ENCODE results near the gene TBX4.
A peak's percentile ranks its signal among the peaks of the same experiment; 100 is the strongest.

Gene TBX4

GRCh38 chr17:61455324-61456060 lies 3.3 kb downstream of the TBX4 start:
- no peak for DNase-seq

- DNase-seq = no peak
Observed at GRCh38 chr17:61456061-61456681, 3.9 kb downstream of the TBX4 start.

- DNase-seq = peak; percentile 13
Observed at GRCh38 chr17:61456688-61457225, 4.5 kb downstream of the TBX4 start.

GRCh38 chr17:61457226-61457983 lies 5.2 kb downstream of the TBX4 start:
- DNase-seq = no peak

GRCh38 chr17:61458000-61458399 lies 5.8 kb downstream of the TBX4 start:
- no peak for DNase-seq

DNA sequence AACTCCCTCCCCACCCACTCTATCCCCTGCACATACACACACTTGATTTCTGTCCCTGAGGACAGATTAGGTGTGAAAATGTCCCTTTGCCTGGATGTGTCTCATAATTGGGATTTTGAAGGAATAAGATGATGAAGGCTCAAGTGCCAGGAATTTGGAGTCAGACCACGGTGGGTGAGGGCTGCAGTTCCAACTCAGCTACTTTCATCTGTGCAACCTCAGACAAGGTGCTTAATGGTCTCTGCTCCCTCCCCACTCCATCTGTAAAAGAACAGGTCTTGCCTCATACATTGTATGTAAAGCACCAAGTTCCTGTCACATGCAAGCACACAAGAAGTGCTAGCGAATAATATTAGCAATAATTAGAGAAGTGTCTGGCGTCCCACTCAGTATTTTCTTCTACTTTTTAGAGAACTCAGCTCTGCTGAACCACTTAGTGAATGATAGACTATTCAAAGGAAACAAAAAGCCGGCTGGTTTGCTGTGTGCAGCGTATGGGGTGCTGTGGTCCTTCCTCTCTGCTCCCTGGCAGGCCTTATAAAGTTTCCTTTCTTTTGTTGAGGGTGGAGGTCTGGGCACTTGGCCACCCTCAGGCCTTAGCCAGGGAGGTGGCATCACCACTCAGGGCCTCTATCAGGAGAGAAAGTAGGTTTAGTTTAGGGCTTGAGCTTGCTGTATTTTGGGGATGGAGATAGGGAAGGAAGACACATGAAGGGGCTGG lies 6.4 kb downstream of the TBX4 start:
- no peak for DNase-seq

DNA sequence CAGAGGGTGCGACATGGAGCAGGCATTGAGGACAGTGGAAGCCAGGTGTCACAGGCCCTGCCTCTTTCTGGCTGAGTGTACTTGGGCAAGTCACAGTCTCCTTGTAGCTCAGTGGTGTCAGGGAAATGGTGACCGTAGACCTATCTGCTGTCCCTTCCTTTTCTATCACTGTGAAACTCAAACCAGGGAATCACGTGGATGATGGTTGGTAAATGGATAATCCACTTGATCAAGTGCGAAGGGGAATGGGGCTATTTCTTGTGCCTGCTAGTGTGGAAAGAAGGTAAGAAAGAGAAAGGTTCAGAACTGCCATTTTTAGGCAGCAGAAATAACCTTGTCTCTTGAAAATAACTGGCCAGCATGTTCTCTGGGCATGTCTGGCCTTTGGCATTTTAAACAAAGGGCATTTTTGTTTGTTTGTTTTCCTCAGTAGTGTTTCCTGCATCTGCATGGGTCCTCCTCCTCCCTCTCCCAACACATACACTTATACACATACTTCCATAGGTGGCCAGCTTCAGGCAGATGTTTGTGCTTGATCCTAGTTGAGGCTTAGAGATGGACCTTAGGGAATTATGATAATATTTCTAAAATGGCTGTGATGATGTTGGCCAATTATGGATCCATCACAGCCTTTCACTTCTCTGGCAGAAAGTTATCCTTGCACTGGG lies 7.1 kb downstream of the TBX4 start:
- DNase-seq = no peak

DNA sequence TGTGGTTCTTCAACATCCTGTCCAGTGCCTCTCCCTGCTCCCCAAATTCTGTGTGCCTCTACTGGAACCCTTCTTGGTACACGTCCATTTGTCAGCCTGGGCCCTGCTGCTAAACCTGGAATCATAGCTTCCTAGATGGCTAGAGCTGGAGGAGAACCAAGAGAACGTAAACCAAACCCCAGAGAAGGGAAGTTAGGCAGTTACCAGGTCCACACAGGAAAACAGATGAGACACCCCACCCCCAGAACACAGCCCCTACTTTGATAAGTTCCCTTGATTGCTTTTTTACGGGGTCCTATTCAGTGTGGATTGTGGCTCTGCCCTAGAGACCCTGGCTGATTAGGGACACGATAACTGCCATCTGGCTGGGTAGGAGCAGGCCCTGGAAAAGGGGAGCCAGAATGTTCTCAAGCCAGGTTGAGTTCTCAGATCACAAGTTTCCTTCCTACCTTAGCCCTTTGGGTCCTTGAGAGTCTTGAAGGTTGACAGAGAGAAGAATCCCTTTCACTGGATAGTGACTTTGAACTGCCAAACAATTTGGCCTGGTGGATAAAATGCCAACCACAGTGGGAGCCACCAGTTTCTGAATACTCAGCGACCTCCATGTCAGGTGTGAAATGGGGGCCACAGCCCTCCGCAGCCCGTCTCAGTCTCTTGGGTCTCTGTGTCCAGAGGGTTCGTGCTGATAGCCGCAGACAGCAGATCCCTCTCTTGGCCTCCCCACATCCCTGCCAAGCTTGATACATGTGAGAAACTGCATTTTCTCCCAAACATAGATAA lies 7.9 kb downstream of the TBX4 start:
- DNase-seq = no peak

DNA sequence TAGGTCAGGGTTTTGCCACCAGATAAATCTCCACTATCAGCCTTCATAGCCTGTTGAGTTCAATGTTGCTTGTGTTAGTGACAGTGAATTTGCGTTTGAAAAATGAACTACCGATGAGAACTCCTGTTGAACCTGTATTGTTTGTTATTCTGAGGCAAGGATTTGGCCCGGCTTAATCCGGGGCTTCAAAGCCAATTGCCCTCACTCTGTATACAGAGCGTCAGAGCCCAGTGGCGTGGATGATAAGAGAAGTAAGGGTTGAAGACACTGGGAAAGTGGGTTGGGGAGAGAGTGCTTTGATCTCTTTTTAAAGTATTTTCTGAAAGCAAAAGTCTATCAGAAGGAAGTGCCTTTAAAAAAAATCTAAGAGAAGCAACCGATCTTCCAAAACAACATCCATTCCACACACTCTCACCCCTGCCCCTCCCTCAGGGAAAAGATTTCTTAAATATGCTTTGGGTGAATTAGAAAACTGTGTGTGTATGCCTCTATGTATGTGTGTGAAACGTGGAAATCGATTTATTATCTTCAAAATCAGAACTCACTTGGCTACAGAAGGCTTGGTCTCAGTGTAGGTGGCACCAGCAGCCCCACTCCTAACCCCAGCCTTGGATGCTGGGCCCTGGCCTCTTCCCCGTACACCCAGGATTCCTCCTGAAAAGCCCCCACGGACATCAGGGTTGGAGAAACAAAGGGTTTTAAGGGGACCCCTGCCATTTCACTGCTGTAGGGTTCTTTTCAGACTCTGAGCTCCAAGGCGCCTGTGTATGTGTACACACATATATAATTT lies 8.8 kb downstream of the TBX4 start:
- DNase-seq = no peak

DNA sequence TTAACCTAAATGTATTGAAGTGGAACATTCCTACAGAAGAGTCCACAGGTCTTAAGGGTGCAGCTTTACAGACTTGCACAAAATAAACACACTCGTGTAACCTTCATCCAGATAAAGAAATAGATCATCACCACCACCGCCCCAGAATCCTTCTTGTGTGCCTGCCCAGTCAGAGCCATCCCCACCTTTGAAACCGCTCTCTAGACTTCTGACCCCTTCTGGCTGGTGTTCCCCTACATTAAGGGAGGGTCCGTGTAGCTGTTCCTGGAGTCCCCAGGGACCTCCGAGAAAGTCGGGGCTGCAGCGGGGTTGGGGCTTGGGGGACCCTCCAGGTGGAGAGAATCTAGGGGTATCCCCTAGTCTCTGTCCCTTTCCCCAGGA lies 9.4 kb downstream of the TBX4 start:
- DNase-seq = no peak

- no peak for DNase-seq
Observed at GRCh38 chr17:61461967-61462718, 9.9 kb downstream of the TBX4 start.

- no peak for DNase-seq
Observed at GRCh38 chr17:61462719-61463315, 10.6 kb downstream of the TBX4 start.

GRCh38 chr17:61463316-61464129 lies 11.3 kb downstream of the TBX4 start:
- DNase-seq = no peak

DNA sequence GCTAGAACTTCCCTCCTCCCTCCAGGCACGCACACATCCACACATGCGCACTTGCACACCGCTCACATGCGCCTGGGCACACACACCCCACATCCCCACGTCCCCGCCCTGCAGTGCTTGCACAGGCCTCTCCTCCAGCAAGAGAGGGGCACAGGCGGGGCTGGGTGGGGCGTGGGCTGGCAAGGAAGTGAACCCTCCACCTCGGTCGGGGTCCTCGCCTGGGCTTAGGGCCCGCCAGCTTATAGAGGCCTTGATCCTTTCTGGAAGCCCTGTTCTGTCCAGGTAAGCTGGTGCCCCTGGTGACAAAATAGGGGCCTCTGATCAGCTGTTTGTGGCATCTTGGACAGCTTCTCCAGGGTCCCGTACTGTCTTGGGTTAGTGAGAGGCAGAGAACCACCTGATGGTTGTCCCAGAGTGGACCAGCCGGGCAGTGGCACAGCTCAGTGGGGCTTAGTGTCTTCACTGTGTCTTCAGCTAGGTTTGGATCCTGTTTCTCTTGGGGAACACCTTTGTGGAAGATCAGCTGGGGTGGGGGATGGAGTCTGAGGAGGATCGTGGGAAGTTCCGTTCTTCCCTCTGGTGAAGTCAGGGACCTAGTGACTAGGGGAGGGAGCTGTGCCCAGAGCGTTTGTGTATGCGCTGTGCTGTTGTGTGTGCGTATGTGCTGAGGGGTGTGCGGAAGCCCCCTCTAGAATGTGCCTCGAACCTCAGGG lies 12.1 kb downstream of the TBX4 start:
- no peak for DNase-seq

DNA sequence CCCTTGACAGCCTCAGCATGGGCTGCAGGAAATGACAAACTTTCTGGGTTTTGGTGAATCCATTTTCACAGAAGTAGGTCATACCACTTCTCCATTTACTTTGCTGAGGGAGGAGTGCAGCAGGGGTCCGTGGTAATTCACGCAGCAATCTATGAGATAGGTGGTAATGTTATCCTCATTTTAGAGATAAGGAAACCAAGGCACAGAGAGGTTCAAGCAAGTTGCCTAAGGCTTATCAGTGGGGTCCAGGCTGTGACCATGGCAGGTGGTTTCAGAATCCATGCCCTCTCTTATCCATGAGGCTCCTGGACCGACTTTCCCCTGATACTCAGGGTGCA lies 12.6 kb downstream of the TBX4 start:
- no peak for DNase-seq

GRCh38 chr17:61465550-61466237 lies 13.5 kb downstream of the TBX4 start:
- DNase-seq = no peak

DNA sequence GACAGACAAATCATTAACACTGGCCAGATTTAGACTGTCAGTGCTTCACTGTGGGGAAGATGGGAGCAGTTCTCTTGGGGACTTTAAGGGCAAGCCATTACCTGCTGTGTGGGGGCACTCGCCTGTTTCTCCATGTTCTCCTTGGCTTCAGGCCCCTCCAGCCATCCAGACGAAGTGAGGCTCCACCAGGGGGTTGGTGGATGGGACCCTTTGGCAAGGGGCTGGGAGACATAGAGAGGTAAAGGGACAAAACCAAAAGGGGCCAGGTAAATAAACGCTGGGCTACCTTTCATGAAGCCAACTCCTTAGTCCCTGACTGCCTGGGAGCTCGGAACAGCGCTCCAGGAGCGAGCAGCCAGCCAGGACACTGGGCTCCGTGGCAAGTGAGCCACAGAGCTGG lies 14.0 kb downstream of the TBX4 start:
- no peak for DNase-seq
